Stomach (tissue), 9 donors: ENCODE measurements around the gene SEL1L. TPM values are rescaled to one million over a fixed set of nuclear protein-coding genes. Genes with fewer than 3 reads are reported as not detected.

Experiments
- DNase-seq, 2 donors: peaks; one replicate each; pipeline versions ENCODE4 v3.0.0 to v3.0.0-alpha.2; 2013 to 2019
- H3K27ac ChIP-seq, 5 donors: fragments of 200-600 bp in 4 of 5; sonication (generic) in 4 of 5; one replicate each; pipeline ENCODE4 v1.5.1; 2013 to 2019; ENCODE audit warnings: mild to moderate bottlenecking in 1 of 5, moderate library complexity in 1 of 5
- H3K27me3 ChIP-seq, 3 donors: fragments of 200-600 bp; sonication (generic); one replicate each; pipeline ENCODE4 v1.5.1; 2017 to 2019; ENCODE audit warnings: mixed run types in 1 of 3
- H3K36me3 ChIP-seq, 4 donors: fragments of 200-600 bp; sonication (generic); 1 replicate in 3 of 4; 2 replicates in 1 of 4; pipeline ENCODE4 v1.5.1; 2016 to 2019
- H3K4me1 ChIP-seq, 4 donors: fragments of 200-600 bp; sonication (generic); one replicate each; pipeline ENCODE4 v1.5.1; 2016 to 2019
- H3K4me3 ChIP-seq, 4 donors: fragments of 200-600 bp; sonication (generic) in 3 of 4; one replicate each; pipeline ENCODE4 v1.5.1; 2016 to 2019; ENCODE audit warnings: mild to moderate bottlenecking in 1 of 4
- H3K9me3 ChIP-seq, 4 donors: fragments of 200-600 bp; sonication (generic); one replicate each; pipeline ENCODE4 v1.5.1; 2016 to 2019
- CTCF ChIP-seq, 7 experiments: fragments of 450-650 bp in 4 of 7; fragments of 200-600 bp in 3 of 7; sonication (generic) in 3 of 7; IDR thresholded peaks; one replicate each; pipeline ENCODE4 v1.5.1; 2016 to 2019; ENCODE audit warnings: antibody characterized with exemption in 7 of 7, control low read depth in 2 of 7, mild to moderate bottlenecking in 1 of 7
- EP300 ChIP-seq: sonication (generic); formaldehyde crosslinking; IDR thresholded peaks from one replicate; pipeline ENCODE4 v1.6.1; 2017; ENCODE audit warnings: antibody characterized with exemption
- POLR2A ChIP-seq, 4 donors: fragments of 450-650 bp; IDR thresholded peaks; one replicate each; pipeline ENCODE4 v1.6.1; 2016; ENCODE audit warnings: antibody characterized with exemption in 4 of 4, control low read depth in 2 of 4, mild to moderate bottlenecking in 1 of 4, moderate library complexity in 1 of 4
- POLR2AphosphoS5 ChIP-seq, 3 donors: sonication (generic); formaldehyde crosslinking; IDR thresholded peaks; one replicate each; pipeline ENCODE4 v1.6.1; 2016; ENCODE audit warnings: antibody characterized with exemption in 3 of 3
- WGBS, 5 donors: extraction: QIAGEN DNeasy Blood & Tissue Kit in 3 of 5; methylation state at CpG; one replicate each; pipeline versions ENCODE4 v1.1.5 to v1.1.7; 2013 to 2018; 5-methylcytosine and 5-hydroxymethylcytosine counted together
- intact Hi-C: fragments of 100-400 bp; cut with DNase I; formaldehyde crosslinking; loops from one replicate; pipeline ENCODE4 v1.15.1; 2023; ENCODE audit warnings: low total_unique reads
- polyA plus RNA-seq, 3 donors: library from polyadenylated mRNA; stranded (reverse); fragments of 200-250 nt; gene quantifications; one replicate each; pipeline ENCODE4 v1.2.3, GENCODE V29; 2013
- total RNA-seq, 5 donors: library from RNA; depleted of rRNA; stranded (reverse); fragments of >200 nt; gene quantifications; one replicate each; pipeline versions ENCODE4 v1.1.0 to v1.2.3, GENCODE V29; 2014 to 2016
- donor health status: healthy with polysubstance abuse.
- donor health status: Bipolar disorder and iron deficiency.
- donor health status: healthy.

SEL1L gene
- total and polyA plus RNA-seq, 8 donors = 5.0 to 175 (median 12.8) TPM

DNA sequence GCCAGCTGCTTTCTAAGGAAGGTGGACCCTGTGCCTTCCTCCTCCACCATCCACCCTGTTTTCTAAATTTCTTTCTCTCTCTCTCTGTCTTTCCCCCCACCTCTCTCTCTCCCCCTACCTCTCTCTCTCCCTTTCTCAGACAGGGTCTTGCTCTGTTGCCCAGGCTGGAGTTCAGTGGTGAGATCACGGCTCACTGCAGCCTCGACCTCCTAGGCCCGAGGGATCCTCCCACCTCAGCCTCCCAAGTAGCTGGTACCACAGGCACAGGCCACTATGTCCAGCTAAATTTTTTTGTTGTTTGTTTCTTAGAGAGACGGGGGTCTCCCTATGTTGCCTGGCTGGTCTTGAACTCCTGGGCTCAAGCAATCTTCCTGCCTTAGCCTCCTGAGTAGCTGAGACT is 73.7 kb downstream of the SEL1L start:
- intact Hi-C loops = loop anchor here (5.0 kb wide), 1 partner anchor 188 kb away; no protein-coding TSS in a partner anchor
- WGBS, 5 donors = 84 to 90% (median 89%) methylated on average over 4 of the region's 4 CpGs
- Histone ChIP-seq H3K4me3 (no peak overlapping the region), H3K4me1 (peaks cover 0 to 9% (median 2%) of the 10 kb centered on the region in 4 donors), H3K36me3 (no peaks in the 10 kb centered on the region), H3K9me3 (no peaks in the 10 kb centered on the region), H3K27ac (no peak overlapping the region), H3K27me3 (no peaks in the 10 kb centered on the region)
- no peak for TF ChIP-seq POLR2A (IDR thresholded peaks at IDR 0.05)
- TF ChIP-seq POLR2AphosphoS5 (IDR thresholded peaks at IDR 0.05) = no peak
- no peak for TF ChIP-seq CTCF (IDR thresholded peaks at IDR 0.05)
- no peak for TF ChIP-seq EP300
- DNase-seq = no peak

- WGBS, 5 donors = 91 to 95% (median 94%) methylated on average over 8 of the region's 8 CpGs
- Histone ChIP-seq H3K4me1 (no peaks in the 10 kb centered on the region), H3K9me3 (no peaks in the 10 kb centered on the region), H3K27me3 (no peaks in the 10 kb centered on the region), H3K27ac (no peak overlapping the region), H3K4me3 (no peak overlapping the region), H3K36me3 (no peaks in the 10 kb centered on the region)
- TF ChIP-seq CTCF (IDR thresholded peaks at IDR 0.05) = no peak
- no peak for TF ChIP-seq EP300
- TF ChIP-seq POLR2A (IDR thresholded peaks at IDR 0.05) = no peak
- no peak for TF ChIP-seq POLR2AphosphoS5 (IDR thresholded peaks at IDR 0.05)
- DNase-seq = no peak
- intact Hi-C loops = loop anchor here (5.0 kb wide), 1 partner anchor 186 kb away; no protein-coding TSS in a partner anchor
Measured at GRCh38 chr14:81458352-81458751, 75.3 kb downstream of the SEL1L start.

DNA sequence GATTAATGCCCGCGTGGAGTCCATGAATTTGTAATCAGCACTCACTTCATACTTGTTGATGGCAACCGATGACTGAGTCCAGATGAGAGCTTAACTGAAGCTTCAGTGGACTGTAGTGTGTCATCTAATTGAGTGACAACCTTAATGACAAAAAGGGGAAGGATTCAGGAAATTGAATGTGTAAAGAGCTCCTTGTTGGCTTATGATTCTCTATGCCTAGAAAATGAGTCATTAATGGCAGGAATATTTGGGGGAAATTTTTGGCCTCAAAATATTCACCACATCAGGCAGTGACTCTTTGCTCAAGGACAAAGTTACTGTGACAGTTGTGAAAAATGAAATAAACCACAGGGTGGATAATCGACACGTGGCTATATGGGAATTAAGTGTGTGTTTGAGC is 78.3 kb downstream of the SEL1L start:
- intact Hi-C loops = loop anchor here (5.0 kb wide), 1 partner anchor 183 kb away; no protein-coding TSS in a partner anchor
- Histone ChIP-seq H3K4me1 (peaks cover 0 to 6% (median 0%) of the 10 kb centered on the region in 4 donors), H3K27ac (no peak overlapping the region), H3K4me3 (no peak overlapping the region), H3K9me3 (no peaks in the 10 kb centered on the region), H3K27me3 (peaks cover 0 to under 1% (median 0%) of the 10 kb centered on the region in 3 donors), H3K36me3 (no peaks in the 10 kb centered on the region)
- TF ChIP-seq POLR2A (IDR thresholded peaks at IDR 0.05) (no peak), CTCF (IDR thresholded peaks at IDR 0.05) (no peak), POLR2AphosphoS5 (IDR thresholded peaks at IDR 0.05) (no peak), EP300 (no peak)
- WGBS, 5 donors = 72 to 87% (median 83%) methylated on average over 5 of the region's 5 CpGs
- no peak for DNase-seq

DNA sequence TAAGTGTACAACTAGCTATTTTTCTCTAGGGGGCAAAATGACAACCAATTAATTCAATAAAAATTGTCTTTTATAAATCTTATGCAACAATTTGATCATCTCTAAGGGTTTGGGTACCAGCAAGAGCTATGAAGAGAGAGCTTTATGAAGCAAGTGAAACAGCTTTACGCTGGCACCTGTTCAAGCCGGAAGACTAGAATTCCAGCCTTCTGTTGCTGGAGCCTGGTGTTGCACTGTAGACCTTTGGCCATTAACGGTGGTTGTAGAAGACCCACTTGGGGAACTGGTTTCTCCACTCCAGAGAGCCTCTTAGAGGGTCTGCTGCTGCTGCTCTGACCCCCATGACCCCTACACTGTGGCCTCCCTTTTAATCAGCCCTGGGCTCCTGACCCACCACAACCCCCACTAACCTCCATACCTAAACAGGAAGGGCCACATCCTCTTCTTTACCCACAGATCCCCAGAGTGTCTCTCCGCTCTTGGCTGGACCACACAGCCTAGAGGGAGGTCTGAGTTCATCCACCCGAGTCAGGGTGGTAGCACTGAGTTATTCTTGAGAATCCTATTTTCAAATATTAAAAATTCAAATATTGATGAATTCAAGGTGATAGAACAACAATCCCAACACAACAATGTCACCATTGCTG is 79.0 kb downstream of the SEL1L start:
- Histone ChIP-seq H3K27me3 (peaks cover 0 to 7% (median 0%) of the 10 kb centered on the region in 3 donors), H3K9me3 (no peaks in the 10 kb centered on the region), H3K4me3 (no peak overlapping the region), H3K4me1 (peaks cover 0 to 12% (median under 1%) of the 10 kb centered on the region in 4 donors), H3K27ac (no peak overlapping the region), H3K36me3 (no peaks in the 10 kb centered on the region)
- WGBS, 5 donors = 65 to 76% (median 70%) methylated on average over 5 of the region's 5 CpGs
- TF ChIP-seq EP300 (no peak), CTCF (IDR thresholded peaks at IDR 0.05) (no peak), POLR2AphosphoS5 (IDR thresholded peaks at IDR 0.05) (no peak), POLR2A (IDR thresholded peaks at IDR 0.05) (no peak)
- intact Hi-C loops = loop anchor here (5.0 kb wide), 1 partner anchor 182 kb away; no protein-coding TSS in a partner anchor
- DNase-seq = no peak
